Adipose tissue (tissue), 3 donors: Measurements from ENCODE around the gene TMPRSS11F. TPM values are rescaled to one million over a fixed set of nuclear protein-coding genes. Genes with fewer than 3 reads are reported as not detected.

Source experiments
- H3K27ac ChIP-seq: one replicate; pipeline ENCODE4 v1.5.1; 2013; ENCODE audit warnings: low read depth, low read length
- WGBS, 3 donors: extraction: QIAGEN DNeasy Blood & Tissue Kit; methylation state at CpG; one replicate each; pipeline ENCODE4 v1.1.7; 2013; 5-methylcytosine and 5-hydroxymethylcytosine counted together
- polyA plus RNA-seq, 3 donors: library from polyadenylated mRNA; stranded (reverse); fragments of 200-250 nt; gene quantifications; one replicate each; pipeline ENCODE4 v1.2.3, GENCODE V29; 2013
- donor health status: healthy with polysubstance abuse.
- donor health status: Bipolar disorder and iron deficiency.
- donor health status: healthy.

The TMPRSS11F gene
- polyA plus RNA-seq, 3 donors: not detected

DNA sequence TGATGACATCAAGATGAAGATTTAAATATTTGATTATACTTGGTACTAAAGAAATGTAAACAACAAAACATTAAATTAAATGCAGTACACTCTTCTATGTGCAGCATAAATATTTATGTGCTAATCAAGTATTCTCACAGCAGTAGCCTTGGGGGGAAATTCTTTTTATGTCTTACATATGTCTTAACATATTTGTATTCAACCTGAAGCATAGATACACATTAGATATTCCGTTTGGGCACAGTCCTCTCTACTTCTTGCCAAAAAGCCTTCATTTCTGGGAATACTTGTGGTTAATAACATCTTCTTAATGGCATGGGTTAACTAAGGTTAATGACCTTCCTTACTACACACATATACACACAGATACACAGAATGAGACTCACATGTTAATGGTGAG, 19.8 kb downstream of the TMPRSS11F start:
- WGBS, 3 donors: 41 to 64% (median 59%) methylated on average over 1 of the region's 1 CpG
- no peak overlapping the region for H3K27ac ChIP-seq

DNA sequence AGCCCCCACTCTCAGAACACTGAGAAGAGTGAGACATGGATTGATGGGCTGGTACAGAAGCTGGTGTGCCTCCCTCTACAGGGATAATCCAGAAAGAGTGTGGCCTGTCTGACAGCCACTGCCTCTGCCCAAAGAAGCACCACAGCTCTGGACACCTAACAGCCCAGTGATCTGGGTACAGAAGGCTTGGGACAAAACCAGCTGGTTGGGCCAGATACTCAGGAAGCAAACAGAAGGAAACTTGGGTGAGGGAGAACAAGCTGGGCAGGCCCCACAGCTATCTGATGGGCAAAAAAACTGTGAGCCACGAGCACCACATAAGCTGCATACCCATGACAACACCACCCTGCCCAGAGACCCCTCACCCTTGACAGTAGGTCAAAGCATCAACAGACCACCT, 46.9 kb downstream of the TMPRSS11F start:
- WGBS, 3 donors: 21 to 48% (median 33%) methylated on average over 1 of the region's 1 CpG
- H3K27ac ChIP-seq: no peak overlapping the region

DNA sequence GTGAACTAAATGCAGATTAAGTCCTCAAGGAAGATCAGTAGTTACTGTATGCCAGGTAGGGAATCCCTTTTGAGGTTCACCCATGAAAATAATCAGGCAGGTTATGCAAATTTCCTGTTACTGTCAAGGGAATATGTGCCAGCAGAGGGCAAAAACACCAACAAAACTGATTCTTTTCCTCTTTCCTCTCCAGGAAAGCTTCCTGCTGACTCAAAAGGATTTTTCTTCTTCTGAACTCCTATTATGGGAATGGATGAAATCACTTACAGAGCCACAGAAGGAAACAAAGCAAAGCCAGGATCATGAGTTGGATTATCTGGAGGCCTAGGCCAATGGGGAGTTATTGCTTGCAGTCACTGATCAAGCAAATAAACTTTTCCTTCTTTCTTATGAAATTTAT, 49.7 kb downstream of the TMPRSS11F start:
- H3K27ac ChIP-seq: no peak overlapping the region

DNA sequence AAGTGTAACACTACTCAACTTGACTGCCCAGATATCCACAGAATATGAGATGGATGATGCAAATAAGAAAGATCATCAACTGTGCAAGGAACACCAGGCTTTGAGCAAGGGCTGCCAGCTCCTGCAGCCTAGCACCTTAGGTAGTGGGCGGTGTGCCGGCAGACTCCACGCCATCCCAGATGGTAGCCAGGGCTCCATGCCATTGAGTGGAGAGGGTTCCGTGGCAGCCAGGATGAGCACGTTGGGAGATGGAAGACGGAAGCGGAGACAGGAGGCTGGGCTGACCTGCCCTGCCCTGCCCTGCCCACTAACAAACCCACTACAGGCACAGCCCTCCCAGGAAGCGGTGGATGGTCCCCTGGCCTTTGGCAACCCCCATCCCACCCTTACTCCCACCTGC, 51.9 kb downstream of the TMPRSS11F start:
- no peak overlapping the region for H3K27ac ChIP-seq
- WGBS, 3 donors: 85 to 91% (median 91%) methylated on average over 8 of the region's 8 CpGs

DNA sequence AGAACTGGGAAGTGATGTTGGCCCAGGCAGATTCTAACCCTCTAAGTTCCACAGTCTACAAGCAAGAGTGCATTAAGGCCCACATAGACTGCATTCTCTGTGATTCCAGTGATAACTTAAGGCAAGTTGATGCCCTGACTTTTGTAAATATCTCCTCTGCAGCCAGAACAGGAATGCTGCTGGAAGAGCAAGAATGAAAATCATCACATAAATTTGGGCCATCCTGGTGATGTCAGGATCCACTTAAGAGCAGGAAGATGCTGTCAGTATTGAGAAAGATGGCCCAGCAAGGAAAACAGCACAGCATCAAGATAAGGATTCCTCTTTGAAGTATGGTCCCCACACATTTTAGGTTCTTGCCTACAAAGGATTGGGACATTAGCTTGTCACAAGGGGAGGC, 52.4 kb downstream of the TMPRSS11F start:
- no peak overlapping the region for H3K27ac ChIP-seq

DNA sequence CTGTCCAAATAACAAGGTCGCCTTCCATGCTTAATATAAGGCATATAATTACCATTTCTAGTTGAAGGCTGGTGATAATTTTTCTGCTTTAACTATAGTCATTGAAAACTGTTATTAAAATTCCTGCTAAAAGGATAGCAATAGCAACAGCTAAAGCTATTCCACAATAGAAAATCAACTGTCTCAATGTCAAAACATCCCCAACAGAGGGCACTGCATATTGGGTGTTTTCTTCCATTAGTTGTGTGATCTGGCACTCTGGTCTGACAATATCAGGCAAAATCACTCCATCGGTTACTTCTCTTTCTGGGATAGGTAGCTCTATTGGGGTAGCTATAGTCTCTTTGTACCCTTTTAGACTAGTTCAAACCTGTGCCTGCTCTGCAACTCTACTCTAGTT, 53.5 kb downstream of the TMPRSS11F start:
- WGBS, 3 donors: 72 to 88% (median 78%) methylated on average over 2 of the region's 2 CpGs
- H3K27ac ChIP-seq: no peak overlapping the region

DNA sequence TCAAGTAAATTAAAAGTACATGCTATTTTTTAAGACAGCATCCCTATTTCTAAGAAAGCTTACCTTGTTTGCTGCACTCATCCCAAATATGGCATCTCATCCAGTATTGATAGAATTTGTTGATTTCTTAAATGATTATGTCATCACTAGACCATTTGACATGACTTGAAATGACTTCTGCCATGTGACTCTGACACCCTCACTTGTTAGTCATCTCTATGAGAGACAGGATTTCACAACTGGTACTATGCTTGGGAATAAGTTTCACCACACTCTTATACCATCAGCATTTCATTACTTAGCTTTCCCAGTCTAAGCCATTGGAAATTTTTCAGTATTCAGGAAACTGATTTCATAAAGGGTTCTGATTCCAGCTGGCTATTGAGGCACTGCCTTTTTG, 55.3 kb downstream of the TMPRSS11F start:
- no peak overlapping the region for H3K27ac ChIP-seq

DNA sequence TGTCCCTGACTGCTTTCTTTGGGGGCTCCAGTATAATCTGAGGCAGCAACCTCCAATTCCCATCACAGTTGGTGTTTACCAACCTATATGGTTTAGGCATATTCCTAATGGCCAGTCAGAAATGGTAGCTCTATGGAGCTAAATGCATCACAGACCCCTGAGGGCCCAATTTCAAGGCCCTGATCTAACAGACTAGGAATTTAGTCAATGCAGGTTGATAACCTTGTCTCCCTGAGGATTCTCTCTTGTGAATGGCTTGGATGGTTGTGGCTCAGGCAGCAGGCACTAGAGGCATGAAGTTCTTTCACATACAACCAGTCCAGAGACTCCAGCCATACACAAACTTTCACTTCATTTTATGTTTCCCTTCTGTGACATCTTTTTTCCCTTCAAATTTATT, 59.4 kb downstream of the TMPRSS11F start:
- H3K27ac ChIP-seq: no peak overlapping the region

DNA sequence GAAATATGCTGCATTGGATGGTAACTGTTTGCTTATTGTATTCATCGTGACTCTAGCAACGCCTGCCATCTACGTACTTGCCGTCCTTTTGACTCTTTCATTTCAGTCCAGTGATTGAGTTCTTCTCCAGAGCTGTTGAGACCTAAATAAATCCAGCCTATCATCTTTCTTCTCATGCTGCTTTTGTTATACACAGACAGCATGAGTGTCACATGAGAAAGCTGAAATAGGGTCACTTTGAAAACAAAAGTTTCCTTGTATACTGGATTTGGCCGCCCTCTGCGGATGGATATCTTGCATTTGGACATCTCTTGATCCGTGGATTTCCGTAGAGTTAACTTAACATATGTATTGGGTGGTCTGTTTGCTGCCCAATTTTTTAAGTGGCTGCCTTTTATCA, 67.2 kb downstream of the TMPRSS11F start:
- no peak overlapping the region for H3K27ac ChIP-seq
- WGBS, 3 donors: 82 to 86% (median 86%) methylated on average over 8 of the region's 8 CpGs

DNA sequence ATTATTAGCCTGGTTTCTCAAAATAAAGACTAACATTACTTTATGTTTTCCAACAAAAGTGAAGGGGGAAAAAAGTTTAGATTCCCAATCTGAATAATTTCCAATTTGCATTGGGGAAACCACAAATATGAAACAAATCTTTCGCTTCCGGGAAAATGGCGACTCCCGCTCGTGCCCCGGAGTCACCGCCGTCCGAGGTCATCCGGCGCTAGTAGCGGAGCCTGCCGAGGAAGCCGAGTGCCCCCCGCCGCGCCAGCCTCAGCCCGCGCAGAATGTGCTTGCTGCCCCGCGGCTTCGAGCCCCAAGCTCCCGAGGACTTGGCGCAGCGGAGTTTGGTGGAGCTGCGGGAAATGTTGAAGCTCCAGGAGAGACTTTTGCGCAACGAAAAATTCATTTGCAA, 91.4 kb downstream of the TMPRSS11F start:
- WGBS, 3 donors: 95% methylated on average over 28 of the region's 28 CpGs

DNA sequence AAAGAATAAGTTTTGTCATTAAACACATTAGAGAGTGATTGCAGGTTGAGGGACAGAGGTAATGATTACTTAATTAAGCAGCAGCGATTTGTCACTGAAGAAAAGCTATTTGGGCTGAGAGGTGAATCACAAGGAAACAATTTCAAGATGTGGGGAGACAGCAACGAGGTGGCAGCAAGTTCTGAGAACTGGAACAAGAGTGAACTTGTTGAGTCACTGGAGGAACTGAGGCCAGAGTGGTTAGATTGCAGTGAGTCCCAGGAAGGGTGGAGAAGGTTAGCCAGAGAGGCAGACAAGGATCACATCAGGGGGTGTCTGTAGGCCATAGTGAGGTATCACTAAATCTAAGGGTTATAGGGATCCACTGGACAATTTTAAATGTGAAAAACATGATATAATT, 108.5 kb downstream of the TMPRSS11F start:
- H3K27ac ChIP-seq: no peak overlapping the region
- WGBS, 3 donors: 57 to 61% (median 60%) methylated on average over 2 of the region's 2 CpGs

More for the DNA sequence above, 91.4 kb downstream of the TMPRSS11F start:
- H3K27ac ChIP-seq: no peak overlapping the region

DNA sequence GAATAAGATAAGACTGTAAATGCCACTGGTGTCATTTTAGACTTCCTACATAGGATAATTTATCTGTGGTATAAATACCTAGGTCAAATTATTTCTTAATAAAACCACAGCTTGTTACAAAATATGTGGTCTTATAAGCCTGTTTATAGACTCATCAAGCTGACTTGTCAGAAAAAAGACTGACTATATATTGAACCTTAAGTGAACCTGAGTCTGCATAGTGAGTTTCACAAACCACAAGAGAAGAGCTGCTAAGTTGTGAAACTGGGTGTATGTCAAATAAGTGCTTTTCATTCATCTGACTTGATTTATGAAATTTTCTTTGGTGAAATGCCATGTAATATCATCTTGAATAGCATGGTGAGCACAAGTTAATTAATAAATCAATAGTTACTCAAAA, 118.0 kb downstream of the TMPRSS11F start:
- H3K27ac ChIP-seq: no peak overlapping the region

Other genes starting within 250 kb of the TMPRSS11F start
- gene TMPRSS11D, start 245.9 kb downstream of the TMPRSS11F start, polyA plus RNA-seq: under 1 TPM in 1 of 3 donors, not detected in 2; 0.18 TPM
- gene TMPRSS11A, start 166.4 kb downstream of the TMPRSS11F start, polyA plus RNA-seq: under 1 TPM in 2 of 3 donors, not detected in 1; 0.06 to 0.11 TPM
- gene TMPRSS11B, start 115.8 kb upstream of the TMPRSS11F start, polyA plus RNA-seq: under 1 TPM in 2 of 3 donors, not detected in 1; 0.11 to 0.58 TPM
- gene YTHDC1, start 220.2 kb upstream of the TMPRSS11F start, polyA plus RNA-seq: 10 to 100 TPM; 29.4 to 42.4 (median 37.6) TPM